ENCODE data around the gene CLEC4F.

GRCh38 chr2:70801607-70802263 lies 18.7 kb downstream of the CLEC4F start:
- TF ChIP-seq CTCF (IDR thresholded peaks at IDR 0.05; ENCODE audit: low read depth, low read length, poor library complexity, severe bottlenecking) (no peak), EZH2phosphoT487 (IDR thresholded peaks at IDR 0.05; ENCODE audit: borderline replicate concordance, low read length) (no peak)
